GM19463 (cell line): ENCODE data around the gene HOXD8.
A peak's percentile ranks its signal among the peaks of the same experiment; 100 is the strongest.

Source experiments
- ATAC-seq: cut with Tn5 transposase; IDR thresholded peaks from one replicate; pipeline ENCODE4 v1.9.1; 2021; ENCODE audit warnings: mild to moderate bottlenecking, moderate library complexity; ENCODE audit not compliant: unreplicated experiment

Gene HOXD8

GRCh38 chr2:176090862-176091261 is 38.6 kb upstream of the HOXD8 start:
- no peak for ATAC-seq

- ATAC-seq: no peak
These were observed 37.9 kb upstream of the HOXD8 start for GRCh38 chr2:176091329-176092258.

GRCh38 chr2:176092270-176093144 is 37.0 kb upstream of the HOXD8 start, which contains the start of gene HOXD13:
Gene HOXD13 (plus strand): TSS chr2:176092721. CDS start chr2:176092891, 170 bp downstream.
- no peak for ATAC-seq

GRCh38 chr2:176093145-176093897 is 36.2 kb upstream of the HOXD8 start:
- no peak for ATAC-seq

- ATAC-seq: no peak
These were observed 35.6 kb upstream of the HOXD8 start for GRCh38 chr2:176093898-176094249.

GRCh38 chr2:176094349-176094748 is 35.2 kb upstream of the HOXD8 start:
- no peak for ATAC-seq

GRCh38 chr2:176095421-176095820 is 34.1 kb upstream of the HOXD8 start:
- no peak for ATAC-seq

GRCh38 chr2:176096243-176096985 is 33.1 kb upstream of the HOXD8 start:
- ATAC-seq: no peak

GRCh38 chr2:176096986-176097819 is 32.3 kb upstream of the HOXD8 start:
- ATAC-seq: peak; percentile 91

GRCh38 chr2:176097820-176098365 is 31.6 kb upstream of the HOXD8 start:
- ATAC-seq: no peak

- ATAC-seq: no peak
These were observed 30.9 kb upstream of the HOXD8 start for GRCh38 chr2:176098366-176099158.

GRCh38 chr2:176099159-176099727 is 30.3 kb upstream of the HOXD8 start:
- ATAC-seq: no peak

- ATAC-seq: no peak
These were observed 29.6 kb upstream of the HOXD8 start, which contains the start of gene HOXD12 for GRCh38 chr2:176099728-176100546. Gene HOXD12 (plus strand): TSS chr2:176099795. CDS start chr2:176099802, 7 bp downstream.

- no peak for ATAC-seq
These were observed 28.9 kb upstream of the HOXD8 start for GRCh38 chr2:176100547-176101140.

GRCh38 chr2:176101216-176101830 is 28.2 kb upstream of the HOXD8 start:
- no peak for ATAC-seq

GRCh38 chr2:176101842-176102241 is 27.7 kb upstream of the HOXD8 start:
- ATAC-seq: no peak
